Osteocyte (in vitro differentiated cells): ENCODE results near the gene SLC28A1. TPM values are rescaled to one million over a fixed set of nuclear protein-coding genes. Genes with fewer than 3 reads are reported as not detected.
"Not testable (repeated sequence)": the region's sequence is repeated elsewhere in the genome, so short reads cannot be mapped to it uniquely, and the experiment has no call there.

Source experiments
- DNase-seq: peaks from one replicate; pipeline ENCODE4 v3.0.0; 2021; ENCODE audit warnings: mixed read lengths; ENCODE audit not compliant: unreplicated experiment; ENCODE audit errors: extremely low spot score
- H3K27ac Mint-ChIP-seq: one replicate; pipeline ENCODE4 v1.8.0; 2021; ENCODE audit warnings: mild to moderate bottlenecking, mixed read lengths; ENCODE audit not compliant: unreplicated experiment
- H3K27me3 Mint-ChIP-seq: one replicate; pipeline ENCODE4 v1.8.0; 2021; ENCODE audit warnings: mixed read lengths; ENCODE audit not compliant: unreplicated experiment
- H3K36me3 Mint-ChIP-seq: one replicate; pipeline ENCODE4 v1.8.0; 2021; ENCODE audit warnings: mixed read lengths; ENCODE audit not compliant: unreplicated experiment
- H3K4me1 Mint-ChIP-seq: one replicate; pipeline ENCODE4 v1.8.0; 2021; ENCODE audit warnings: mixed read lengths; ENCODE audit not compliant: unreplicated experiment
- H3K4me3 Mint-ChIP-seq: one replicate; pipeline ENCODE4 v1.8.0; 2021; ENCODE audit warnings: mild to moderate bottlenecking, moderate library complexity, mixed read lengths; ENCODE audit not compliant: unreplicated experiment
- H3K9me3 Mint-ChIP-seq: one replicate; pipeline ENCODE4 v1.8.0; 2021; ENCODE audit warnings: mixed read lengths; ENCODE audit not compliant: unreplicated experiment
- CTCF ChIP-seq: fragments of 200-600 bp; sonication (generic); IDR thresholded peaks from 2 replicates; pipeline ENCODE4 v1.5.0; 2021; ENCODE audit warnings: antibody characterized with exemption, mild to moderate bottlenecking, moderate library complexity
- total RNA-seq: library from RNA; stranded (reverse); gene quantifications from 2 replicates; pipeline ENCODE4 v1.2.1, GENCODE V29; 2021

The SLC28A1 gene
- total RNA-seq, 1 donor from 2014 or later = not detected

GRCh38 chr15:84983294-84983693 is 98.8 kb downstream of the SLC28A1 start:
- Mint-ChIP-seq H3K9me3 (no peaks in the 10 kb centered on the region), H3K4me1 (peaks cover 28% of the 10 kb centered on the region), H3K4me3 (peak overlapping the region; percentile 88), H3K27ac (no peak overlapping the region), H3K36me3 (no peaks in the 10 kb centered on the region), H3K27me3 (no peaks in the 10 kb centered on the region)
- DNase-seq = no peak
- TF ChIP-seq CTCF = no peak

- Mint-ChIP-seq H3K4me3 (no peak overlapping the region), H3K27me3 (no peaks in the 10 kb centered on the region), H3K9me3 (no peaks in the 10 kb centered on the region), H3K4me1 (peaks cover 31% of the 10 kb centered on the region), H3K27ac (no peak overlapping the region), H3K36me3 (no peaks in the 10 kb centered on the region)
- TF ChIP-seq CTCF = no peak
- DNase-seq = no peak
Observed at GRCh38 chr15:84983711-84984110, 99.2 kb downstream of the SLC28A1 start.

GRCh38 chr15:84985158-84985557 is 100.7 kb downstream of the SLC28A1 start:
- H3K4me3 Mint-ChIP-seq = no peak overlapping the region
- DNase-seq = no peak
- no peaks in the 10 kb centered on the region for H3K9me3 Mint-ChIP-seq
- no peaks in the 10 kb centered on the region for H3K27me3 Mint-ChIP-seq
- no peak overlapping the region for H3K27ac Mint-ChIP-seq
- peaks cover 24% of the 10 kb centered on the region for H3K4me1 Mint-ChIP-seq
- no peak for TF ChIP-seq CTCF
- no peaks in the 10 kb centered on the region for H3K36me3 Mint-ChIP-seq

GRCh38 chr15:84987351-84987750 is 102.9 kb downstream of the SLC28A1 start:
- H3K27ac Mint-ChIP-seq, H3K36me3 Mint-ChIP-seq, DNase-seq, H3K27me3 Mint-ChIP-seq, H3K9me3 Mint-ChIP-seq, H3K4me3 Mint-ChIP-seq: not testable (repeated sequence)
- H3K4me1 Mint-ChIP-seq = peaks cover 30% of the 10 kb centered on the region

- no peak overlapping the region for H3K4me3 Mint-ChIP-seq
- H3K4me1 Mint-ChIP-seq = peaks cover 28% of the 10 kb centered on the region
- H3K36me3 Mint-ChIP-seq = no peaks in the 10 kb centered on the region
- no peak for TF ChIP-seq CTCF
- H3K9me3 Mint-ChIP-seq = no peaks in the 10 kb centered on the region
- no peaks in the 10 kb centered on the region for H3K27me3 Mint-ChIP-seq
- H3K27ac Mint-ChIP-seq = no peak overlapping the region
- no peak for DNase-seq
Observed at GRCh38 chr15:84987949-84988624, 103.6 kb downstream of the SLC28A1 start.
